ENCODE measurements around the gene NPHP4.

The NPHP4 gene

GRCh38 chr1:5992026-5992813, at the start of gene NPHP4:
NPHP4 (minus strand) TSS chr1:5992425; CDS start chr1:5986289, 6,136 bp downstream.
- Mint-ChIP-seq H3K4me1 (peaks cover 43% of the 10 kb centered on the region), H3K4me3 (peak within 1 kb of the TSS; percentile 98), H3K27ac (peak within 1 kb of the TSS; percentile 91), H3K36me3 (peaks cover 32% of the 10 kb centered on the region), H3K9me3 (no peaks in the 10 kb centered on the region)
- ATAC-seq (peak; percentile 94), DNase-seq (ENCODE audit: low spot score in 2 of 2) (peak; percentile 94 to 100)

GRCh38 chr1:6041432-6042062, 49.3 kb upstream of the NPHP4 start:
- ATAC-seq (no peak), DNase-seq (ENCODE audit: low spot score in 2 of 2) (peak in 1 of 2 donors; percentile 61)
- Mint-ChIP-seq H3K9me3 (no peaks in the 10 kb centered on the region), H3K27ac (peak overlapping the region; percentile 63), H3K4me1 (peaks cover 40% of the 10 kb centered on the region), H3K36me3 (peaks cover 100% of the 10 kb centered on the region), H3K4me3 (no peak overlapping the region)

GRCh38 chr1:6040861-6041415, 48.7 kb upstream of the NPHP4 start:
- H3K36me3 Mint-ChIP-seq = peaks cover 100% of the 10 kb centered on the region
- H3K27ac Mint-ChIP-seq = no peak overlapping the region
- no peaks in the 10 kb centered on the region for H3K9me3 Mint-ChIP-seq
- no peak for ATAC-seq
- no peak for DNase-seq (ENCODE audit: low spot score in 2 of 2)
- no peak overlapping the region for H3K4me3 Mint-ChIP-seq
- peaks cover 46% of the 10 kb centered on the region for H3K4me1 Mint-ChIP-seq

- DNase-seq (ENCODE audit: low spot score in 2 of 2) = no peak
- Mint-ChIP-seq H3K27ac (no peak overlapping the region), H3K4me1 (peaks cover 51% of the 10 kb centered on the region), H3K4me3 (no peak overlapping the region), H3K36me3 (peaks cover 100% of the 10 kb centered on the region), H3K9me3 (no peaks in the 10 kb centered on the region)
- no peak for ATAC-seq
Measured at GRCh38 chr1:6040444-6040843, 48.2 kb upstream of the NPHP4 start.

- peaks cover 100% of the 10 kb centered on the region for H3K36me3 Mint-ChIP-seq
- H3K4me1 Mint-ChIP-seq = peaks cover 50% of the 10 kb centered on the region
- no peak overlapping the region for H3K4me3 Mint-ChIP-seq
- ATAC-seq = no peak
- H3K27ac Mint-ChIP-seq = no peak overlapping the region
- H3K9me3 Mint-ChIP-seq = no peaks in the 10 kb centered on the region
- no peak for DNase-seq (ENCODE audit: low spot score in 2 of 2)
Measured at GRCh38 chr1:6039031-6039430, 46.8 kb upstream of the NPHP4 start.

- Mint-ChIP-seq H3K36me3 (peaks cover 100% of the 10 kb centered on the region), H3K4me1 (peaks cover 50% of the 10 kb centered on the region)
Measured at GRCh38 chr1:6038603-6039002, 46.4 kb upstream of the NPHP4 start.

GRCh38 chr1:6037338-6037762, 45.1 kb upstream of the NPHP4 start:
- Mint-ChIP-seq H3K9me3 (no peaks in the 10 kb centered on the region), H3K4me1 (peaks cover 61% of the 10 kb centered on the region), H3K27ac (peak overlapping the region; percentile 54), H3K36me3 (peaks cover 100% of the 10 kb centered on the region), H3K4me3 (peak overlapping the region; percentile 41)
- ATAC-seq (peak; percentile 77), DNase-seq (ENCODE audit: low spot score in 2 of 2) (peak in 1 of 2 donors; percentile 62)

More at GRCh38 chr1:6038603-6039002, 46.4 kb upstream of the NPHP4 start:
- Mint-ChIP-seq H3K9me3 (no peaks in the 10 kb centered on the region), H3K4me3 (no peak overlapping the region), H3K27ac (no peak overlapping the region)
- ATAC-seq = no peak
- DNase-seq (ENCODE audit: low spot score in 2 of 2) = no peak

- no peak for DNase-seq (ENCODE audit: low spot score in 2 of 2)
- peaks cover 68% of the 10 kb centered on the region for H3K4me1 Mint-ChIP-seq
- no peaks in the 10 kb centered on the region for H3K9me3 Mint-ChIP-seq
- H3K4me3 Mint-ChIP-seq = peak overlapping the region; percentile 41
- peak overlapping the region; percentile 85 for H3K27ac Mint-ChIP-seq
- ATAC-seq = no peak
- peaks cover 100% of the 10 kb centered on the region for H3K36me3 Mint-ChIP-seq
Measured at GRCh38 chr1:6035719-6036118, 43.5 kb upstream of the NPHP4 start.

- Mint-ChIP-seq H3K4me1 (peaks cover 72% of the 10 kb centered on the region), H3K36me3 (peaks cover 100% of the 10 kb centered on the region), H3K4me3 (peak overlapping the region; percentile 9), H3K9me3 (no peaks in the 10 kb centered on the region), H3K27ac (peak overlapping the region; percentile 85)
- no peak for DNase-seq (ENCODE audit: low spot score in 2 of 2)
- no peak for ATAC-seq
Measured at GRCh38 chr1:6035303-6035702, 43.1 kb upstream of the NPHP4 start.

GRCh38 chr1:6034750-6035096, 42.5 kb upstream of the NPHP4 start:
- Mint-ChIP-seq H3K27ac (peak overlapping the region; percentile 85), H3K36me3 (peaks cover 100% of the 10 kb centered on the region), H3K4me1 (peaks cover 78% of the 10 kb centered on the region), H3K4me3 (peak overlapping the region; percentile 9), H3K9me3 (no peaks in the 10 kb centered on the region)
- ATAC-seq (no peak), DNase-seq (ENCODE audit: low spot score in 2 of 2) (no peak)

GRCh38 chr1:6033986-6034749, 41.9 kb upstream of the NPHP4 start:
- Mint-ChIP-seq H3K9me3 (no peaks in the 10 kb centered on the region), H3K36me3 (peaks cover 100% of the 10 kb centered on the region), H3K4me3 (peak overlapping the region; percentile 9), H3K4me1 (peaks cover 83% of the 10 kb centered on the region), H3K27ac (peak overlapping the region; percentile 85)
- ATAC-seq = no peak
- DNase-seq (ENCODE audit: low spot score in 2 of 2) = peak in 1 of 2 donors; percentile 64

GRCh38 chr1:6033124-6033523, 40.9 kb upstream of the NPHP4 start:
- Mint-ChIP-seq H3K27ac (peak overlapping the region; percentile 86), H3K4me1 (peaks cover 93% of the 10 kb centered on the region), H3K4me3 (no peak overlapping the region), H3K36me3 (peaks cover 100% of the 10 kb centered on the region), H3K9me3 (no peaks in the 10 kb centered on the region)
- no peak for DNase-seq (ENCODE audit: low spot score in 2 of 2)
- no peak for ATAC-seq

- ATAC-seq = no peak
- peaks cover 93% of the 10 kb centered on the region for H3K4me1 Mint-ChIP-seq
- H3K27ac Mint-ChIP-seq = peak overlapping the region; percentile 96
- H3K4me3 Mint-ChIP-seq = peak overlapping the region; percentile 99
- peaks cover 97% of the 10 kb centered on the region for H3K36me3 Mint-ChIP-seq
- no peak for DNase-seq (ENCODE audit: low spot score in 2 of 2)
- H3K9me3 Mint-ChIP-seq = no peaks in the 10 kb centered on the region
Measured at GRCh38 chr1:6030547-6031261, 38.5 kb upstream of the NPHP4 start.

- ATAC-seq = no peak
- peaks cover 96% of the 10 kb centered on the region for H3K36me3 Mint-ChIP-seq
- no peak for DNase-seq (ENCODE audit: low spot score in 2 of 2)
- no peaks in the 10 kb centered on the region for H3K9me3 Mint-ChIP-seq
- H3K4me1 Mint-ChIP-seq = peaks cover 93% of the 10 kb centered on the region
- H3K4me3 Mint-ChIP-seq = peak overlapping the region; percentile 99
- peak overlapping the region; percentile 96 for H3K27ac Mint-ChIP-seq
Measured at GRCh38 chr1:6030132-6030531, 37.9 kb upstream of the NPHP4 start.

All from stimulated activated effector memory CD8-positive, alpha-beta T cell treated with anti-CD3 and anti-CD28 coated beads, Interleukin-12 subunit alpha, Interleukin-12 subunit beta, amount 100 ng/mL, for 72 hours (primary cell).